AG20443 (cell line): Measurements from ENCODE around the gene NUP210L.

Source experiments
- DNase-seq: peaks from one replicate; pipeline ENCODE4 v3.0.0; 2012; ENCODE audit warnings: low spot score, mixed read lengths

Gene NUP210L

GRCh38 chr1:153944005-153944826 lies 210.7 kb downstream of the NUP210L start:
- DNase-seq: no peak

GRCh38 chr1:153942766-153943549 lies 211.9 kb downstream of the NUP210L start:
- no peak for DNase-seq
